ENCODE results near the gene RALGAPA2. TPM values are rescaled to one million over a fixed set of nuclear protein-coding genes. Genes with fewer than 3 reads are reported as not detected.

RALGAPA2 gene
- total RNA-seq, 1 experiment from 2014 or later = 26.3 TPM

DNA sequence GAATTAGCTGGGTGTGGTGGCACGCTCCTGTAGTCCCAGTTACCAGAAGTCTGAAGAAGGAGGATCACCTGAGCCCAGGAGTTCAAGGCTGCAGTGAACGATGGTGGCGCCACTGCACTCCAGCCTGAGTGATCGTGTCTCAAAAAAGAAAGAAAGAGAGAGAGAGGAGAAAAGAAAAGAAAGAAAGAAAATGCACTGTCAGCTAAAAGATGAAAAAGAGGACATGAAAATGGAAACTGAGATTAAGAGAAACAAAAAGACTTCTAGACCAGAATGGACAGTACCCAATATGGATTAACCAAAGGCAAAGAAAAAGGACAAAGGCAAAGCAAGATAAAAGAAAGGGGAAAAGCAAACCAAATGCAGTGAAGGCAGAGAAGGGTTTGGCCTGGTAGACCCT is 9.0 kb upstream of the RALGAPA2 start:
- Mint-ChIP-seq H3K27ac (ENCODE audit: unreplicated experiment) (no peak overlapping the region), H3K27me3 (ENCODE audit: unreplicated experiment) (no peaks in the 10 kb centered on the region), H3K4me3 (ENCODE audit: low read depth, unreplicated experiment) (no peak overlapping the region), H3K9me3 (ENCODE audit: low read depth, unreplicated experiment) (no peaks in the 10 kb centered on the region), H3K4me1 (ENCODE audit: low read depth, unreplicated experiment) (no peaks in the 10 kb centered on the region), H3K36me3 (ENCODE audit: insufficient read depth, unreplicated experiment) (no peaks in the 10 kb centered on the region)
- CTCF ChIA-PET = no interaction called here
- no TSS peak for BruUV-seq (replicated peaks)
- no peak for TF ChIP-seq CTCF (IDR thresholded peaks at IDR 0.05; ENCODE audit: unreplicated experiment)
- no peak for DNase-seq
- intact Hi-C loops (cut with micrococcal nuclease; ENCODE audit: unreplicated experiment) = no loop called here

GRCh38 chr20:20720158-20720557 is 7.7 kb upstream of the RALGAPA2 start:
- Mint-ChIP-seq H3K36me3 (ENCODE audit: insufficient read depth, unreplicated experiment) (no peaks in the 10 kb centered on the region), H3K4me1 (ENCODE audit: low read depth, unreplicated experiment) (no peaks in the 10 kb centered on the region), H3K27ac (ENCODE audit: unreplicated experiment) (no peak overlapping the region), H3K27me3 (ENCODE audit: unreplicated experiment) (no peaks in the 10 kb centered on the region), H3K9me3 (ENCODE audit: low read depth, unreplicated experiment) (no peaks in the 10 kb centered on the region), H3K4me3 (ENCODE audit: low read depth, unreplicated experiment) (no peak overlapping the region)
- DNase-seq = no peak
- no peak for TF ChIP-seq CTCF (IDR thresholded peaks at IDR 0.05; ENCODE audit: unreplicated experiment)
- CTCF ChIA-PET = no interaction called here
- no TSS peak for BruUV-seq (replicated peaks)
- intact Hi-C loops (cut with micrococcal nuclease; ENCODE audit: unreplicated experiment) = no loop called here

DNA sequence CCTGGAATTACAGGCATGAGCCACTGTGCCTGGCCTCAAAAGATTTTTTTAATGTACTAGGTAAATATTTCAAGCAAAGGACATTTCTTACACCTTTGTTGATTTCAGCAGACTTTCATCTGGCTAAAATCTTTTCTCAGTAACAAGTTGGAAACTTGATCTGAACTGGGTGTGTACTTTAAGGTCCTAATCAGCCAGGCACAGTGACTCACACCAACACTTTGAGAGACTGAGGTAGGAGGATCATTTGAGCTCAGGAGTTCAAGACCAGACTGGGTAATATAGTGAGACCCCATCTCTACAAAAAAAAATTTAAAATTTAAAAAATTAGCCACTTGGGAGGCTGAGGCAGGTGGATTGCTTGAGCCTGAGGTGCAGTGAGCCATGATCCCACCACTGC is 7.0 kb upstream of the RALGAPA2 start:
- H3K9me3 Mint-ChIP-seq (ENCODE audit: low read depth, unreplicated experiment) = no peaks in the 10 kb centered on the region
- no TSS peak for BruUV-seq (replicated peaks)
- CTCF ChIA-PET = no interaction called here
- no peak for DNase-seq
- no peaks in the 10 kb centered on the region for H3K36me3 Mint-ChIP-seq (ENCODE audit: insufficient read depth, unreplicated experiment)
- H3K4me3 Mint-ChIP-seq (ENCODE audit: low read depth, unreplicated experiment) = no peak overlapping the region
- no peaks in the 10 kb centered on the region for H3K4me1 Mint-ChIP-seq (ENCODE audit: low read depth, unreplicated experiment)
- TF ChIP-seq CTCF (IDR thresholded peaks at IDR 0.05; ENCODE audit: unreplicated experiment) = no peak
- no peaks in the 10 kb centered on the region for H3K27me3 Mint-ChIP-seq (ENCODE audit: unreplicated experiment)
- H3K27ac Mint-ChIP-seq (ENCODE audit: unreplicated experiment) = no peak overlapping the region
- intact Hi-C loops (cut with micrococcal nuclease; ENCODE audit: unreplicated experiment) = loop anchor here (10.0 kb wide), 1 partner anchor 55 kb away; no protein-coding TSS in a partner anchor

GRCh38 chr20:20713244-20713765 is 861 bp upstream of the RALGAPA2 start:
- H3K4me1 Mint-ChIP-seq (ENCODE audit: low read depth, unreplicated experiment) = no peaks in the 10 kb centered on the region
- BruUV-seq (replicated peaks) = no TSS peak
- H3K4me3 Mint-ChIP-seq (ENCODE audit: low read depth, unreplicated experiment) = peak overlapping the region; percentile 74
- CTCF ChIA-PET = no interaction called here
- DNase-seq = no peak
- intact Hi-C loops (cut with micrococcal nuclease; ENCODE audit: unreplicated experiment) = loop anchor here (10.0 kb wide), 1 partner anchor 49 kb away; no protein-coding TSS in a partner anchor
- H3K27me3 Mint-ChIP-seq (ENCODE audit: unreplicated experiment) = no peaks in the 10 kb centered on the region
- TF ChIP-seq CTCF (IDR thresholded peaks at IDR 0.05; ENCODE audit: unreplicated experiment) = no peak
- H3K27ac Mint-ChIP-seq (ENCODE audit: unreplicated experiment) = no peak overlapping the region
- peaks cover 24% of the 10 kb centered on the region for H3K36me3 Mint-ChIP-seq (ENCODE audit: insufficient read depth, unreplicated experiment)
- no peaks in the 10 kb centered on the region for H3K9me3 Mint-ChIP-seq (ENCODE audit: low read depth, unreplicated experiment)

Data from Calu3 (cell line).